Measurements from ENCODE around the gene ANKS3.

- TF ChIP-seq CTCF (IDR thresholded peaks at IDR 0.05) (no peak), POLR2A (IDR thresholded peaks at IDR 0.05) (no peak)
Observed at GRCh38 chr16:4655801-4656200, 78.3 kb downstream of the ANKS3 start.
